Measurements from ENCODE around the gene NUP88. TPM values are rescaled to one million over a fixed set of nuclear protein-coding genes. Genes with fewer than 3 reads are reported as not detected.

NUP88 gene
- polyA plus RNA-seq, 1 donor (not counting 4 experiments of a cell fraction or from before 2014, with no cell fraction given): 81.5 TPM

DNA sequence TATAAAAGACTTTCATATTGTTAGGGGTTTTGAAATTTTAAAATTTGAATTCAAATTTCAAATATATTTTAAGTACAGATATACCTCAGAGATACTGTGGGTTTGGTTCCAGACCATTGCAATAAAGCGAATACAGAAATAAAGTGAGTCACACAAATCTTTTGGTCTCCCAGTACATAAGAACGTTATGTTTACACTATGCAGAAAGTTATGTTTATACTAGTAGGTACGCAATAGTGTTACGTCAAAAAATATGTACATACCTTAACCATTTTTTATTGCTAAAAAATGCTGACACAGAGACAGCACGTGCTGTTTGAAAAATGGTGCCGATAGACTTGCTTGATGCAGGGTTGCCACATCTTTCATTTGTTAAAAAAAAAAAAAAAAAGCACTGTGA, 19.7 kb downstream of the NUP88 start:
- Histone ChIP-seq H3K4me3 (ENCODE audit: control insufficient read depth in 2 of 3, extremely low read depth in 1 of 3, insufficient read depth in 2 of 3, low read depth in 1 of 3, low read length in 3 of 3) (no peak overlapping the region), H3K4me2 (ENCODE audit: control insufficient read depth, extremely low read depth, insufficient read depth, low read depth, low read length) (no peak overlapping the region), H2AFZ (ENCODE audit: control insufficient read depth, low read length) (no peak overlapping the region), H3K9me1 (ENCODE audit: control insufficient read depth, extremely low read depth, insufficient read depth, low read length) (no peaks in the 10 kb centered on the region), H3K27me3 (ENCODE audit: control insufficient read depth, extremely low read depth, insufficient read depth, low read length) (no peaks in the 10 kb centered on the region), H3K9me3 (ENCODE audit: control insufficient read depth, low read depth, low read length) (no peaks in the 10 kb centered on the region), H3K4me1 (ENCODE audit: control insufficient read depth, extremely low read depth, insufficient read depth, low read length) (no peaks in the 10 kb centered on the region), H3K9ac (ENCODE audit: control insufficient read depth, extremely low read depth, insufficient read depth, low read length) (no peak overlapping the region), H3K27ac (ENCODE audit: control insufficient read depth, insufficient read depth, low read length) (no peak overlapping the region), H4K20me1 (ENCODE audit: control insufficient read depth, extremely low read depth, insufficient read depth, low read length) (no peaks in the 10 kb centered on the region), H3K79me2 (ENCODE audit: control insufficient read depth, insufficient read depth, low read length) (peaks cover 2% of the 10 kb centered on the region), H3K36me3 (ENCODE audit: control insufficient read depth in 2 of 2, extremely low read depth in 1 of 2, insufficient read depth in 2 of 2, low read length in 2 of 2) (peaks cover 14 to 28% of the 10 kb centered on the region in 2 experiments)
- FAIRE-seq: no peak
- no peak for DNase-seq (ENCODE audit: low read depth, low spot score)
- dilution Hi-C loops (cut with MboI; ENCODE audit: extremely low pct_ligation_motif_present, low sequenced_read_pairs): no loop called here
- TF ChIP-seq, protein P1, sequence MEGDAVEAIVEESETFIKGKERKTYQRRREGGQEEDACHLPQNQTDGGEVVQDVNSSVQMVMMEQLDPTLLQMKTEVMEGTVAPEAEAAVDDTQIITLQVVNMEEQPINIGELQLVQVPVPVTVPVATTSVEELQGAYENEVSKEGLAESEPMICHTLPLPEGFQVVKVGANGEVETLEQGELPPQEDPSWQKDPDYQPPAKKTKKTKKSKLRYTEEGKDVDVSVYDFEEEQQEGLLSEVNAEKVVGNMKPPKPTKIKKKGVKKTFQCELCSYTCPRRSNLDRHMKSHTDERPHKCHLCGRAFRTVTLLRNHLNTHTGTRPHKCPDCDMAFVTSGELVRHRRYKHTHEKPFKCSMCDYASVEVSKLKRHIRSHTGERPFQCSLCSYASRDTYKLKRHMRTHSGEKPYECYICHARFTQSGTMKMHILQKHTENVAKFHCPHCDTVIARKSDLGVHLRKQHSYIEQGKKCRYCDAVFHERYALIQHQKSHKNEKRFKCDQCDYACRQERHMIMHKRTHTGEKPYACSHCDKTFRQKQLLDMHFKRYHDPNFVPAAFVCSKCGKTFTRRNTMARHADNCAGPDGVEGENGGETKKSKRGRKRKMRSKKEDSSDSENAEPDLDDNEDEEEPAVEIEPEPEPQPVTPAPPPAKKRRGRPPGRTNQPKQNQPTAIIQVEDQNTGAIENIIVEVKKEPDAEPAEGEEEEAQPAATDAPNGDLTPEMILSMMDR (optimal IDR thresholded peaks at IDR 0.05 in 1 of 3, IDR thresholded peaks at IDR 0.05 in 1 of 3, conservative IDR thresholded peaks at IDR 0.05 in 1 of 3; ENCODE audit: extremely low read depth in 1 of 3, insufficient read depth in 2 of 3, low read length in 3 of 3): no peak
- TF ChIP-seq EZH2 (IDR thresholded peaks at IDR 0.05; ENCODE audit: low read length): no peak

GRCh38 chr17:5396612-5397011, 22.9 kb downstream of the NUP88 start:
- H3K9ac ChIP-seq (ENCODE audit: control insufficient read depth, extremely low read depth, insufficient read depth, low read length): no peak overlapping the region
- no peak for DNase-seq (ENCODE audit: low read depth, low spot score)
- no peaks in the 10 kb centered on the region for H3K27me3 ChIP-seq (ENCODE audit: control insufficient read depth, extremely low read depth, insufficient read depth, low read length)
- H3K4me2 ChIP-seq (ENCODE audit: control insufficient read depth, extremely low read depth, insufficient read depth, low read depth, low read length): no peak overlapping the region
- no peak for FAIRE-seq
- H3K27ac ChIP-seq (ENCODE audit: control insufficient read depth, insufficient read depth, low read length): no peak overlapping the region
- no peaks in the 10 kb centered on the region for H3K9me1 ChIP-seq (ENCODE audit: control insufficient read depth, extremely low read depth, insufficient read depth, low read length)
- H4K20me1 ChIP-seq (ENCODE audit: control insufficient read depth, extremely low read depth, insufficient read depth, low read length): no peaks in the 10 kb centered on the region
- dilution Hi-C loops (cut with MboI; ENCODE audit: extremely low pct_ligation_motif_present, low sequenced_read_pairs): no loop called here
- TF ChIP-seq, protein P1 (optimal IDR thresholded peaks at IDR 0.05 in 1 of 3, IDR thresholded peaks at IDR 0.05 in 1 of 3, conservative IDR thresholded peaks at IDR 0.05 in 1 of 3; ENCODE audit: extremely low read depth in 1 of 3, insufficient read depth in 2 of 3, low read length in 3 of 3): no peak
- no peak for TF ChIP-seq EZH2 (IDR thresholded peaks at IDR 0.05; ENCODE audit: low read length)
- no peak overlapping the region for H3K4me3 ChIP-seq (ENCODE audit: control insufficient read depth in 2 of 3, extremely low read depth in 1 of 3, insufficient read depth in 2 of 3, low read depth in 1 of 3, low read length in 3 of 3)
- H3K4me1 ChIP-seq (ENCODE audit: control insufficient read depth, extremely low read depth, insufficient read depth, low read length): no peaks in the 10 kb centered on the region
- peaks cover 13 to 20% of the 10 kb centered on the region in 2 experiments for H3K36me3 ChIP-seq (ENCODE audit: control insufficient read depth in 2 of 2, extremely low read depth in 1 of 2, insufficient read depth in 2 of 2, low read length in 2 of 2)
- H3K9me3 ChIP-seq (ENCODE audit: control insufficient read depth, low read depth, low read length): no peaks in the 10 kb centered on the region
- no peak overlapping the region for H2AFZ ChIP-seq (ENCODE audit: control insufficient read depth, low read length)
- H3K79me2 ChIP-seq (ENCODE audit: control insufficient read depth, insufficient read depth, low read length): no peaks in the 10 kb centered on the region
